K562 (cell line): ENCODE measurements around the gene SMAD3. TPM values are rescaled to one million over a fixed set of nuclear protein-coding genes. Genes with fewer than 3 reads are reported as not detected.

ENCODE experiments used
- E2F3 ChIP-seq: fragments of 250-450 bp; sonication (Bioruptor Pico); IDR thresholded peaks from 2 replicates; pipeline ENCODE4 v1.4.0; 2020; ENCODE audit warnings: mild to moderate bottlenecking
- MBD2 ChIP-seq: sonication (generic); IDR thresholded peaks from 2 replicates; pipeline ENCODE4 v1.6.1; 2016; ENCODE audit warnings: low read depth, borderline replicate concordance
- polyA plus RNA-seq, 8 experiments: library from polyadenylated mRNA; depleted of rRNA in 4 of 8; stranded (reverse) in 5 of 8; unstranded in 3 of 8; fragments of >200 nt; fragmentation: Nextera tagmentation in 2 of 8; fragmentation: Illumina TruSeq in 1 of 8; extraction: Ambion mirVana in 2 of 8; extraction: Trizol in 1 of 8; gene quantifications; 2 replicates each; pipeline versions ENCODE4 v1.2.1 to v1.2.3, GENCODE V29; 2011 to 2014; ENCODE audit warnings: inconsistent platforms in 1 of 8, missing spikeins in 1 of 8
- total RNA-seq, 7 experiments: library from RNA; depleted of rRNA in 6 of 7; stranded (reverse); fragments of >200 nt in 6 of 7; fragmentation: Illumina TruSeq in 2 of 7; extraction: Trizol in 2 of 7; gene quantifications; 2 replicates each; pipeline versions ENCODE4 v1.2.1 to v1.2.3, GENCODE V29; 2011 to 2021; ENCODE audit warnings: low replicate concordance in 1 of 7
- TF ChIP-seq, protein P1 (sequence below): fragments of 200-800 bp; sonication (Bioruptor generic); IDR thresholded peaks from 2 replicates; pipeline ENCODE4 v1.6.1; 2016; ENCODE audit warnings: missing genetic modification characterization, missing compliant biosample characterization
- TF ChIP-seq, protein P2 (sequence below): IDR thresholded peaks from 2 replicates; pipeline ENCODE4 v1.6.1; 2011; ENCODE audit warnings: borderline replicate concordance, low read depth, mild to moderate bottlenecking, moderate library complexity, low read length; ENCODE audit not compliant: insufficient read depth, poor library complexity, severe bottlenecking
- TF ChIP-seq, protein P3 (sequence below): IDR thresholded peaks from 3 replicates; pipeline ENCODE4 v1.6.1; 2011; ENCODE audit warnings: borderline replicate concordance, mild to moderate bottlenecking, moderate library complexity; ENCODE audit not compliant: insufficient read length; ENCODE audit errors: extremely low read depth
- TF ChIP-seq, protein P4 (sequence below): fragments of 250-450 bp; sonication (Bioruptor Pico); IDR thresholded peaks from 2 replicates; pipeline ENCODE4 v1.6.1; 2021; ENCODE audit warnings: mild to moderate bottlenecking
- TF ChIP-seq, protein P5 (sequence below): fragments of 250-450 bp; sonication (Bioruptor Pico); IDR thresholded peaks from 2 replicates; pipeline ENCODE4 v1.4.0; 2020; ENCODE audit warnings: borderline replicate concordance
- TF ChIP-seq, protein P6 (sequence below): fragments of 450-650 bp; IDR thresholded peaks from 2 replicates; pipeline ENCODE4 v1.6.1; 2018; ENCODE audit warnings: mild to moderate bottlenecking, low read depth; ENCODE audit not compliant: partially characterized antibody

The SMAD3 gene
- total and polyA plus RNA-seq, 9 of the 15 experiments (the other 6 are each of a cell fraction or from before 2014, with no cell fraction given): 4.3 to 39.2 (median 11.1) TPM

DNA sequence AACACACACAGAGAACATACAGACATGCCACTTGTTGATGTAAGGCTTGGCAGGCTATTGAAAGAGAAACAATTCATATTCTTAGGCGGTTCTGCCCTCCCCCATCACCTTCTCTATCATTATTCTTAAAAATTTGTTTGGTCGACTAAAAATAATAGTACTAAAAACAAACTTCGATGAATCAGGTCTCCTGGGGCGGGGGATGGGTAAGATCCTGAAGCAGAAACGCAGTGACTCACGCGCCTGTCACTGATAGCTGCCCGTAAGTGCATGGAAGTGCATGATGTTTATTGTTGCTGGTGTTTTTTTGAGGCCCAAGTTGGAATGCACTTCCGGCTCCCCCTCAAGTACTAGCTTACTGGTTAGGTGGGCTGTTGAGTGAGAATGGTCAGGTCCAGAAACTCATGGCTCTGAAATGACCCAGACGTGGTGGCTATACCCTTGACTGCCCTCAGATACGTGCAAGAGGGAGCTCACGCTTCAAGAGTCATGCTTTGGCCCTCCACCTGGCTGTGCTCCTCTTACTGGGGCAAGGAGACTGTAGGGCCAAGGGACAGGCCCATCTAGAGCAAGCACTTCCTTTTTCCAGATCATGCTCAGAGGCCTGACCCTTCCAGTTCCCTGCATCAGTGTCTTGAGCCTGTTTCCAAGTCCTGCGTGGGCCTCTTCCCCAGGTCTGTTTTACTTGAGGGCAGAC lies 10.9 kb downstream of the SMAD3 start (continued):
- TF ChIP-seq, protein P1, sequence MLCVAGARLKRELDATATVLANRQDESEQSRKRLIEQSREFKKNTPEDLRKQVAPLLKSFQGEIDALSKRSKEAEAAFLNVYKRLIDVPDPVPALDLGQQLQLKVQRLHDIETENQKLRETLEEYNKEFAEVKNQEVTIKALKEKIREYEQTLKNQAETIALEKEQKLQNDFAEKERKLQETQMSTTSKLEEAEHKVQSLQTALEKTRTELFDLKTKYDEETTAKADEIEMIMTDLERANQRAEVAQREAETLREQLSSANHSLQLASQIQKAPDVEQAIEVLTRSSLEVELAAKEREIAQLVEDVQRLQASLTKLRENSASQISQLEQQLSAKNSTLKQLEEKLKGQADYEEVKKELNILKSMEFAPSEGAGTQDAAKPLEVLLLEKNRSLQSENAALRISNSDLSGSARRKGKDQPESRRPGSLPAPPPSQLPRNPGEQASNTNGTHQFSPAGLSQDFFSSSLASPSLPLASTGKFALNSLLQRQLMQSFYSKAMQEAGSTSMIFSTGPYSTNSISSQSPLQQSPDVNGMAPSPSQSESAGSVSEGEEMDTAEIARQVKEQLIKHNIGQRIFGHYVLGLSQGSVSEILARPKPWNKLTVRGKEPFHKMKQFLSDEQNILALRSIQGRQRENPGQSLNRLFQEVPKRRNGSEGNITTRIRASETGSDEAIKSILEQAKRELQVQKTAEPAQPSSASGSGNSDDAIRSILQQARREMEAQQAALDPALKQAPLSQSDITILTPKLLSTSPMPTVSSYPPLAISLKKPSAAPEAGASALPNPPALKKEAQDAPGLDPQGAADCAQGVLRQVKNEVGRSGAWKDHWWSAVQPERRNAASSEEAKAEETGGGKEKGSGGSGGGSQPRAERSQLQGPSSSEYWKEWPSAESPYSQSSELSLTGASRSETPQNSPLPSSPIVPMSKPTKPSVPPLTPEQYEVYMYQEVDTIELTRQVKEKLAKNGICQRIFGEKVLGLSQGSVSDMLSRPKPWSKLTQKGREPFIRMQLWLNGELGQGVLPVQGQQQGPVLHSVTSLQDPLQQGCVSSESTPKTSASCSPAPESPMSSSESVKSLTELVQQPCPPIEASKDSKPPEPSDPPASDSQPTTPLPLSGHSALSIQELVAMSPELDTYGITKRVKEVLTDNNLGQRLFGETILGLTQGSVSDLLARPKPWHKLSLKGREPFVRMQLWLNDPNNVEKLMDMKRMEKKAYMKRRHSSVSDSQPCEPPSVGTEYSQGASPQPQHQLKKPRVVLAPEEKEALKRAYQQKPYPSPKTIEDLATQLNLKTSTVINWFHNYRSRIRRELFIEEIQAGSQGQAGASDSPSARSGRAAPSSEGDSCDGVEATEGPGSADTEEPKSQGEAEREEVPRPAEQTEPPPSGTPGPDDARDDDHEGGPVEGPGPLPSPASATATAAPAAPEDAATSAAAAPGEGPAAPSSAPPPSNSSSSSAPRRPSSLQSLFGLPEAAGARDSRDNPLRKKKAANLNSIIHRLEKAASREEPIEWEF (CRISPR knock-in tag): no peak
- TF ChIP-seq, protein P2, sequence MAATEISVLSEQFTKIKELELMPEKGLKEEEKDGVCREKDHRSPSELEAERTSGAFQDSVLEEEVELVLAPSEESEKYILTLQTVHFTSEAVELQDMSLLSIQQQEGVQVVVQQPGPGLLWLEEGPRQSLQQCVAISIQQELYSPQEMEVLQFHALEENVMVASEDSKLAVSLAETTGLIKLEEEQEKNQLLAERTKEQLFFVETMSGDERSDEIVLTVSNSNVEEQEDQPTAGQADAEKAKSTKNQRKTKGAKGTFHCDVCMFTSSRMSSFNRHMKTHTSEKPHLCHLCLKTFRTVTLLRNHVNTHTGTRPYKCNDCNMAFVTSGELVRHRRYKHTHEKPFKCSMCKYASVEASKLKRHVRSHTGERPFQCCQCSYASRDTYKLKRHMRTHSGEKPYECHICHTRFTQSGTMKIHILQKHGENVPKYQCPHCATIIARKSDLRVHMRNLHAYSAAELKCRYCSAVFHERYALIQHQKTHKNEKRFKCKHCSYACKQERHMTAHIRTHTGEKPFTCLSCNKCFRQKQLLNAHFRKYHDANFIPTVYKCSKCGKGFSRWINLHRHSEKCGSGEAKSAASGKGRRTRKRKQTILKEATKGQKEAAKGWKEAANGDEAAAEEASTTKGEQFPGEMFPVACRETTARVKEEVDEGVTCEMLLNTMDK: no peak
- TF ChIP-seq MBD2 (peak; percentile 66; the same call in 1 of the 2 replicates), E2F3 (CRISPR knock-in tag) (no peak)
- TF ChIP-seq, protein P3, sequence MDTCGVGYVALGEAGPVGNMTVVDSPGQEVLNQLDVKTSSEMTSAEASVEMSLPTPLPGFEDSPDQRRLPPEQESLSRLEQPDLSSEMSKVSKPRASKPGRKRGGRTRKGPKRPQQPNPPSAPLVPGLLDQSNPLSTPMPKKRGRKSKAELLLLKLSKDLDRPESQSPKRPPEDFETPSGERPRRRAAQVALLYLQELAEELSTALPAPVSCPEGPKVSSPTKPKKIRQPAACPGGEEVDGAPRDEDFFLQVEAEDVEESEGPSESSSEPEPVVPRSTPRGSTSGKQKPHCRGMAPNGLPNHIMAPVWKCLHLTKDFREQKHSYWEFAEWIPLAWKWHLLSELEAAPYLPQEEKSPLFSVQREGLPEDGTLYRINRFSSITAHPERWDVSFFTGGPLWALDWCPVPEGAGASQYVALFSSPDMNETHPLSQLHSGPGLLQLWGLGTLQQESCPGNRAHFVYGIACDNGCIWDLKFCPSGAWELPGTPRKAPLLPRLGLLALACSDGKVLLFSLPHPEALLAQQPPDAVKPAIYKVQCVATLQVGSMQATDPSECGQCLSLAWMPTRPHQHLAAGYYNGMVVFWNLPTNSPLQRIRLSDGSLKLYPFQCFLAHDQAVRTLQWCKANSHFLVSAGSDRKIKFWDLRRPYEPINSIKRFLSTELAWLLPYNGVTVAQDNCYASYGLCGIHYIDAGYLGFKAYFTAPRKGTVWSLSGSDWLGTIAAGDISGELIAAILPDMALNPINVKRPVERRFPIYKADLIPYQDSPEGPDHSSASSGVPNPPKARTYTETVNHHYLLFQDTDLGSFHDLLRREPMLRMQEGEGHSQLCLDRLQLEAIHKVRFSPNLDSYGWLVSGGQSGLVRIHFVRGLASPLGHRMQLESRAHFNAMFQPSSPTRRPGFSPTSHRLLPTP: no peak
- TF ChIP-seq, protein P4, sequence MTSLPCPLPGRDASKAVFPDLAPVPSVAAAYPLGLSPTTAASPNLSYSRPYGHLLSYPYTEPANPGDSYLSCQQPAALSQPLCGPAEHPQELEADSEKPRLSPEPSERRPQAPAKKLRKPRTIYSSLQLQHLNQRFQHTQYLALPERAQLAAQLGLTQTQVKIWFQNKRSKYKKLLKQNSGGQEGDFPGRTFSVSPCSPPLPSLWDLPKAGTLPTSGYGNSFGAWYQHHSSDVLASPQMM (CRISPR knock-in tag): no peak
- TF ChIP-seq, protein P5, sequence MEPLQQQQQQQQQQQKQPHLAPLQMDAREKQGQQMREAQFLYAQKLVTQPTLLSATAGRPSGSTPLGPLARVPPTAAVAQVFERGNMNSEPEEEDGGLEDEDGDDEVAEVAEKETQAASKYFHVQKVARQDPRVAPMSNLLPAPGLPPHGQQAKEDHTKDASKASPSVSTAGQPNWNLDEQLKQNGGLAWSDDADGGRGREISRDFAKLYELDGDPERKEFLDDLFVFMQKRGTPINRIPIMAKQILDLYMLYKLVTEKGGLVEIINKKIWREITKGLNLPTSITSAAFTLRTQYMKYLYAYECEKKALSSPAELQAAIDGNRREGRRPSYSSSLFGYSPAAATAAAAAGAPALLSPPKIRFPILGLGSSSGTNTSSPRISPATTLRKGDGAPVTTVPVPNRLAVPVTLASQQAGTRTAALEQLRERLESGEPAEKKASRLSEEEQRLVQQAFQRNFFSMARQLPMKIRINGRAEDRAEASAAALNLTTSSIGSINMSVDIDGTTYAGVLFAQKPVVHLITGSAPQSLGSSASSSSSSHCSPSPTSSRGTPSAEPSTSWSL (CRISPR knock-in tag): no peak
- TF ChIP-seq, protein P6, sequence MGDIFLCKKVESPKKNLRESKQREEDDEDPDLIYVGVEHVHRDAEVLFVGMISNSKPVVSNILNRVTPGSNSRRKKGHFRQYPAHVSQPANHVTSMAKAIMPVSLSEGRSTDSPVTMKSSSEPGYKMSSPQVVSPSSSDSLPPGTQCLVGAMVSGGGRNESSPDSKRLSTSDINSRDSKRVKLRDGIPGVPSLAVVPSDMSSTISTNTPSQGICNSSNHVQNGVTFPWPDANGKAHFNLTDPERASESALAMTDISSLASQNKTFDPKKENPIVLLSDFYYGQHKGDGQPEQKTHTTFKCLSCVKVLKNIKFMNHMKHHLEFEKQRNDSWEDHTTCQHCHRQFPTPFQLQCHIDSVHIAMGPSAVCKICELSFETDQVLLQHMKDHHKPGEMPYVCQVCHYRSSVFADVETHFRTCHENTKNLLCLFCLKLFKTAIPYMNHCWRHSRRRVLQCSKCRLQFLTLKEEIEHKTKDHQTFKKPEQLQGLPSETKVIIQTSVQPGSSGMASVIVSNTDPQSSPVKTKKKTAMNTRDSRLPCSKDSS: no peak
